Neuronal stem cell (in vitro differentiated cells): ENCODE results near the gene FTSJ1.

Experiments used
- DNase-seq: peaks from one replicate; pipeline ENCODE4 v3.0.0-alpha.2; 2013; ENCODE audit warnings: low spot score
- H2AFZ ChIP-seq: one replicate; pipeline ENCODE4 v1.6.1; 2013; ENCODE audit warnings: mild to moderate bottlenecking, low read length, inconsistent platforms
- H2AK5ac ChIP-seq: 2 replicates; pipeline ENCODE4 v1.6.1; 2013; ENCODE audit warnings: low read depth, mild to moderate bottlenecking, inconsistent platforms, low read length, moderate library complexity, mixed read lengths
- H2BK120ac ChIP-seq: 2 replicates; pipeline ENCODE4 v1.6.1; 2013; ENCODE audit warnings: low read depth, mild to moderate bottlenecking, inconsistent platforms, low read length, moderate library complexity, mixed read lengths
- H2BK12ac ChIP-seq: one replicate; pipeline ENCODE4 v1.6.1; 2013; ENCODE audit warnings: low read length, inconsistent platforms
- H2BK15ac ChIP-seq: 2 replicates; pipeline ENCODE4 v1.6.1; 2013; ENCODE audit warnings: mild to moderate bottlenecking, low read length, inconsistent platforms, mixed read lengths
- H2BK5ac ChIP-seq: one replicate; pipeline ENCODE4 v1.6.1; 2013; ENCODE audit warnings: inconsistent platforms, mild to moderate bottlenecking, low read length, moderate library complexity
- H3K14ac ChIP-seq: one replicate; pipeline ENCODE4 v1.6.1; 2013; ENCODE audit warnings: low read length, inconsistent platforms
- H3K18ac ChIP-seq: 2 replicates; pipeline ENCODE4 v1.6.1; 2013; ENCODE audit warnings: low read length, inconsistent platforms
- H3K23ac ChIP-seq: 2 replicates; pipeline ENCODE4 v1.6.1; 2013; ENCODE audit warnings: low read depth, mild to moderate bottlenecking, mixed read lengths, low read length, inconsistent platforms; ENCODE audit not compliant: poor library complexity
- H3K27ac ChIP-seq: replicated peaks from 3 replicates; pipeline ENCODE4 v1.5.1; 2013; ENCODE audit warnings: low read length, inconsistent platforms
- H3K27me3 ChIP-seq, 3 experiments: 2 replicates each; pipeline ENCODE4 v1.6.1; 2013; ENCODE audit warnings: low read length in 3 of 3, mild to moderate bottlenecking in 2 of 3, inconsistent platforms in 1 of 3, low read depth in 1 of 3, mixed read lengths in 1 of 3, moderate library complexity in 1 of 3; ENCODE audit not compliant: control insufficient read depth in 3 of 3, insufficient read depth in 3 of 3
- H3K36me3 ChIP-seq, 2 donors: replicated peaks in 1 of 2; 2 replicates each; pipeline ENCODE4 v1.6.1; 2013; ENCODE audit warnings: low read length in 2 of 2; ENCODE audit not compliant: control insufficient read depth in 2 of 2, insufficient read depth in 2 of 2
- H3K4ac ChIP-seq: 2 replicates; pipeline ENCODE4 v1.6.1; 2013; ENCODE audit warnings: inconsistent platforms, mild to moderate bottlenecking, low read length, moderate library complexity
- H3K4me1 ChIP-seq, 2 donors: 1 replicate in 1 of 2; 2 replicates in 1 of 2; pipeline ENCODE4 v1.6.1; 2013; ENCODE audit warnings: low read length in 2 of 2, low read depth in 1 of 2; ENCODE audit not compliant: control insufficient read depth in 2 of 2, insufficient read depth in 1 of 2
- H3K4me2 ChIP-seq: one replicate; pipeline ENCODE4 v1.6.1; 2013; ENCODE audit warnings: mild to moderate bottlenecking, low read length, inconsistent platforms; ENCODE audit not compliant: insufficient read depth, poor library complexity, severe bottlenecking
- H3K4me3 ChIP-seq, 2 donors: 2 replicates each; pipeline ENCODE4 v1.5.1; 2013; ENCODE audit warnings: low read length in 2 of 2, mild to moderate bottlenecking in 2 of 2, inconsistent platforms in 1 of 2, moderate library complexity in 1 of 2
- H3K79me1 ChIP-seq: one replicate; pipeline ENCODE4 v1.6.1; 2013; ENCODE audit warnings: low read depth, mild to moderate bottlenecking, inconsistent platforms, low read length, moderate library complexity
- H3K9ac ChIP-seq: one replicate; pipeline ENCODE4 v1.6.1; 2013; ENCODE audit warnings: mild to moderate bottlenecking, low read depth, low read length, inconsistent platforms; ENCODE audit not compliant: poor library complexity
- H3K9me3 ChIP-seq, 2 donors: replicated peaks in 1 of 2; 2 replicates each; pipeline versions ENCODE3 to v1.6.1; 2013; ENCODE audit warnings: low read length in 2 of 2, mild to moderate bottlenecking in 2 of 2, inconsistent platforms in 1 of 2, low read depth in 1 of 2, mixed read lengths in 1 of 2, moderate library complexity in 1 of 2; ENCODE audit not compliant: control insufficient read depth in 2 of 2, insufficient read depth in 1 of 2
- H4K8ac ChIP-seq: one replicate; pipeline ENCODE4 v1.6.1; 2013; ENCODE audit warnings: low read depth, mild to moderate bottlenecking, inconsistent platforms, low read length, moderate library complexity
- H4K91ac ChIP-seq: one replicate; pipeline ENCODE4 v1.6.1; 2013; ENCODE audit warnings: low read length, low read depth, mild to moderate bottlenecking, inconsistent platforms; ENCODE audit not compliant: poor library complexity
- WGBS, 2 donors: extraction: QIAGEN DNeasy Blood & Tissue Kit; methylation state at CpG; one replicate each; pipeline ENCODE4 v1.1.7; 2013; ENCODE audit warnings: missing lambda C conversion rate in 2 of 2, mixed read lengths in 1 of 2; ENCODE audit not compliant: insufficient read length in 2 of 2, insufficient replicate concordance in 1 of 2; ENCODE audit errors: extremely low coverage in 2 of 2; 5-methylcytosine and 5-hydroxymethylcytosine counted together

The FTSJ1 gene

GRCh38 chrX:48512371-48512935 lies 36.5 kb downstream of the FTSJ1 start:
- Histone ChIP-seq H2BK12ac (no peak overlapping the region), H4K8ac (peak overlapping the region; percentile 43), H3K4me3 (no peak overlapping the region), H3K23ac (no peak overlapping the region), H3K4ac (no peak overlapping the region), H3K36me3 (peaks cover 1 to 3% of the 10 kb centered on the region in 2 donors), H2BK15ac (no peak overlapping the region), H3K9ac (no peak overlapping the region), H2AFZ (no peak overlapping the region), H3K27ac (no peak overlapping the region), H2BK120ac (no peak overlapping the region), H3K27me3 (no peaks in the 10 kb centered on the region), H2AK5ac (no peak overlapping the region), H3K14ac (no peak overlapping the region), H4K91ac (no peak overlapping the region), H2BK5ac (no peak overlapping the region), H3K18ac (no peak overlapping the region), H3K4me2 (no peak overlapping the region), H3K79me1 (no peaks in the 10 kb centered on the region), H3K9me3 (no peaks in the 10 kb centered on the region), H3K4me1 (peaks cover 0 to under 1% of the 10 kb centered on the region in 2 donors)
- no peak for DNase-seq
- no CpG with 5 or more reads among the region's 20 CpGs for WGBS, 2 donors

- H3K27ac ChIP-seq, result no peak overlapping the region
- no peaks in the 10 kb centered on the region for H3K79me1 ChIP-seq
- no peaks in the 10 kb centered on the region for H3K27me3 ChIP-seq
- H2AK5ac ChIP-seq, result no peak overlapping the region
- H3K18ac ChIP-seq, result no peak overlapping the region
- peaks cover 1 to 3% of the 10 kb centered on the region in 2 donors for H3K36me3 ChIP-seq
- no peak overlapping the region for H3K9ac ChIP-seq
- no peak overlapping the region for H4K8ac ChIP-seq
- H3K4me2 ChIP-seq, result no peak overlapping the region
- no peak overlapping the region for H2BK5ac ChIP-seq
- H3K9me3 ChIP-seq, result no peaks in the 10 kb centered on the region
- H2BK12ac ChIP-seq, result no peak overlapping the region
- H3K4me3 ChIP-seq, result no peak overlapping the region
- WGBS, 2 donors, result no CpG with 5 or more reads among the region's 4 CpGs
- H3K14ac ChIP-seq, result no peak overlapping the region
- no peak overlapping the region for H4K91ac ChIP-seq
- H2BK15ac ChIP-seq, result no peak overlapping the region
- DNase-seq, result no peak
- no peak overlapping the region for H3K4ac ChIP-seq
- H3K23ac ChIP-seq, result no peak overlapping the region
- H2BK120ac ChIP-seq, result no peak overlapping the region
- H3K4me1 ChIP-seq, result no peaks in the 10 kb centered on the region
- no peak overlapping the region for H2AFZ ChIP-seq
Observed at GRCh38 chrX:48513670-48514069, 37.7 kb downstream of the FTSJ1 start.

GRCh38 chrX:48514126-48514806 lies 38.3 kb downstream of the FTSJ1 start:
- H4K91ac ChIP-seq, result no peak overlapping the region
- H3K4ac ChIP-seq, result no peak overlapping the region
- no peak overlapping the region for H2BK5ac ChIP-seq
- no peaks in the 10 kb centered on the region for H3K79me1 ChIP-seq
- no CpG with 5 or more reads among the region's 16 CpGs for WGBS, 2 donors
- no peak overlapping the region for H3K4me2 ChIP-seq
- H3K9me3 ChIP-seq, result no peaks in the 10 kb centered on the region
- H3K9ac ChIP-seq, result no peak overlapping the region
- no peak overlapping the region for H3K14ac ChIP-seq
- no peaks in the 10 kb centered on the region for H3K4me1 ChIP-seq
- no peak overlapping the region for H3K23ac ChIP-seq
- no peak overlapping the region for H2BK120ac ChIP-seq
- no peak overlapping the region for H3K18ac ChIP-seq
- H2AFZ ChIP-seq, result no peak overlapping the region
- no peak overlapping the region for H4K8ac ChIP-seq
- H2AK5ac ChIP-seq, result no peak overlapping the region
- no peak for DNase-seq
- H2BK12ac ChIP-seq, result no peak overlapping the region
- H3K4me3 ChIP-seq, result no peak overlapping the region
- H2BK15ac ChIP-seq, result no peak overlapping the region
- H3K36me3 ChIP-seq, result peaks cover 1 to 3% of the 10 kb centered on the region in 2 donors
- no peak overlapping the region for H3K27ac ChIP-seq
- no peaks in the 10 kb centered on the region for H3K27me3 ChIP-seq

- no peaks in the 10 kb centered on the region for H3K27me3 ChIP-seq
- WGBS, 2 donors, result no CpG with 5 or more reads among the region's 9 CpGs
- H3K4me1 ChIP-seq, result no peaks in the 10 kb centered on the region
- H3K4ac ChIP-seq, result no peak overlapping the region
- no peaks in the 10 kb centered on the region for H3K9me3 ChIP-seq
- no peak overlapping the region for H2BK5ac ChIP-seq
- H3K18ac ChIP-seq, result no peak overlapping the region
- no peak overlapping the region for H2AFZ ChIP-seq
- H3K27ac ChIP-seq, result no peak overlapping the region
- no peak overlapping the region for H4K8ac ChIP-seq
- H3K79me1 ChIP-seq, result no peaks in the 10 kb centered on the region
- H3K4me3 ChIP-seq, result no peak overlapping the region
- no peak overlapping the region for H2BK15ac ChIP-seq
- no peak for DNase-seq
- no peak overlapping the region for H3K4me2 ChIP-seq
- no peak overlapping the region for H3K9ac ChIP-seq
- no peak overlapping the region for H3K23ac ChIP-seq
- no peak overlapping the region for H4K91ac ChIP-seq
- peaks cover 1 to 3% of the 10 kb centered on the region in 2 donors for H3K36me3 ChIP-seq
- H2AK5ac ChIP-seq, result no peak overlapping the region
- no peak overlapping the region for H2BK12ac ChIP-seq
- no peak overlapping the region for H2BK120ac ChIP-seq
- H3K14ac ChIP-seq, result no peak overlapping the region
Observed at GRCh38 chrX:48514868-48515460, 39.0 kb downstream of the FTSJ1 start.
